IPS-18c (cell line): Measurements from ENCODE around the gene CDK5RAP1.
A peak's percentile ranks its signal among the peaks of the same experiment; 100 is the strongest.
"Not testable (repeated sequence)": the region's sequence is repeated elsewhere in the genome, so short reads cannot be mapped to it uniquely, and the experiment has no call there.

Source experiments
- H3K4me3 ChIP-seq: 2 replicates; pipeline ENCODE4 v1.7.0; 2013; ENCODE audit warnings: low read depth, mild to moderate bottlenecking, low read length, moderate library complexity; ENCODE audit not compliant: insufficient read depth
- H3K9me3 ChIP-seq: one replicate; pipeline ENCODE4 v1.6.1; 2013; ENCODE audit warnings: mild to moderate bottlenecking, low read length, moderate library complexity; ENCODE audit not compliant: control insufficient read depth, insufficient read depth

CDK5RAP1 gene

GRCh38 chr20:33400812-33401183 lies 521 bp downstream of the CDK5RAP1 start:
- Histone ChIP-seq H3K9me3 (no peaks in the 10 kb centered on the region), H3K4me3 (peak overlapping the region; percentile 100)

- H3K9me3 ChIP-seq, result no peaks in the 10 kb centered on the region
- H3K4me3 ChIP-seq, result peak overlapping the region; percentile 100; the same call in 1 of the 2 replicates
Measured at GRCh38 chr20:33399924-33400323, 1.4 kb downstream of the CDK5RAP1 start.

GRCh38 chr20:33394718-33395117 lies 6.6 kb downstream of the CDK5RAP1 start:
- no peak overlapping the region for H3K4me3 ChIP-seq
- H3K9me3 ChIP-seq, result no peaks in the 10 kb centered on the region

GRCh38 chr20:33393609-33394008 lies 7.7 kb downstream of the CDK5RAP1 start:
- Histone ChIP-seq H3K9me3 (no peaks in the 10 kb centered on the region), H3K4me3 (no peak overlapping the region)

GRCh38 chr20:33391722-33392415 lies 9.4 kb downstream of the CDK5RAP1 start:
- no peak overlapping the region for H3K4me3 ChIP-seq
- no peaks in the 10 kb centered on the region for H3K9me3 ChIP-seq

- H3K4me3 ChIP-seq, H3K9me3 ChIP-seq: not testable (repeated sequence)
Measured at GRCh38 chr20:33389326-33389725, 12.0 kb downstream of the CDK5RAP1 start.

GRCh38 chr20:33388268-33388667 lies 13.1 kb downstream of the CDK5RAP1 start:
- no peaks in the 10 kb centered on the region for H3K9me3 ChIP-seq
- H3K4me3 ChIP-seq, result no peak overlapping the region

GRCh38 chr20:33387177-33387576 lies 14.1 kb downstream of the CDK5RAP1 start:
- Histone ChIP-seq H3K4me3 (no peak overlapping the region), H3K9me3 (no peaks in the 10 kb centered on the region)

GRCh38 chr20:33386673-33387072 lies 14.6 kb downstream of the CDK5RAP1 start:
- Histone ChIP-seq H3K9me3 (no peaks in the 10 kb centered on the region), H3K4me3 (no peak overlapping the region)

- Histone ChIP-seq H3K4me3 (no peak overlapping the region), H3K9me3 (no peaks in the 10 kb centered on the region)
Measured at GRCh38 chr20:33377366-33377765, 24.0 kb downstream of the CDK5RAP1 start.

GRCh38 chr20:33373735-33374605 lies 27.3 kb downstream of the CDK5RAP1 start:
- H3K4me3 ChIP-seq, result no peak overlapping the region
- H3K9me3 ChIP-seq, result no peaks in the 10 kb centered on the region

GRCh38 chr20:33372993-33373441 lies 28.3 kb downstream of the CDK5RAP1 start:
- H3K4me3 ChIP-seq, result no peak overlapping the region
- no peaks in the 10 kb centered on the region for H3K9me3 ChIP-seq

- H3K9me3 ChIP-seq, result peaks cover 2% of the 10 kb centered on the region
- H3K4me3 ChIP-seq, result no peak overlapping the region
Measured at GRCh38 chr20:33370291-33370690, 31.0 kb downstream of the CDK5RAP1 start.

- Histone ChIP-seq H3K9me3 (peaks cover 2% of the 10 kb centered on the region), H3K4me3 (no peak overlapping the region)
Measured at GRCh38 chr20:33362898-33363297, 38.4 kb downstream of the CDK5RAP1 start.

GRCh38 chr20:33359399-33360261 lies 41.7 kb downstream of the CDK5RAP1 start:
- Histone ChIP-seq H3K9me3 (no peaks in the 10 kb centered on the region), H3K4me3 (no peak overlapping the region)

- Histone ChIP-seq H3K4me3 (no peak overlapping the region), H3K9me3 (no peaks in the 10 kb centered on the region)
Measured at GRCh38 chr20:33353013-33353402, 48.3 kb downstream of the CDK5RAP1 start.

- Histone ChIP-seq H3K9me3 (no peaks in the 10 kb centered on the region), H3K4me3 (no peak overlapping the region)
Measured at GRCh38 chr20:33352258-33353012, 48.9 kb downstream of the CDK5RAP1 start.
